Left ventricle myocardium inferior (tissue), 1 donor: ENCODE data around the gene CSMD2. TPM values are rescaled to one million over a fixed set of nuclear protein-coding genes. Genes with fewer than 3 reads are reported as not detected.

Source experiments
- DNase-seq: peaks from one replicate; pipeline ENCODE4 v3.0.0-alpha.2; 2020
- H3K27ac ChIP-seq: fragments of 200-600 bp; replicated peaks from 2 replicates; pipeline ENCODE4 v1.8.0; 2021
- H3K27me3 ChIP-seq: fragments of 200-600 bp; 2 replicates; pipeline ENCODE4 v1.8.0; 2021; ENCODE audit warnings: low read depth
- H3K36me3 ChIP-seq: fragments of 200-600 bp; 2 replicates; pipeline ENCODE4 v1.8.0; 2021
- H3K4me1 ChIP-seq: fragments of 200-600 bp; 2 replicates; pipeline ENCODE4 v1.8.0; 2021
- H3K4me3 ChIP-seq: fragments of 200-600 bp; 2 replicates; pipeline ENCODE4 v1.8.0; 2021; ENCODE audit warnings: mild to moderate bottlenecking, moderate library complexity
- H3K9me3 ChIP-seq: fragments of 200-600 bp; replicated peaks from 2 replicates; pipeline ENCODE4 v1.8.0; 2021
- intact Hi-C: fragments of 100-400 bp; cut with micrococcal nuclease; formaldehyde crosslinking; loops from one replicate; pipeline ENCODE4 v1.11.0; 2022
- total RNA-seq: library from RNA; stranded (reverse); fragmentation: NEBNext Ultra II Directional; extraction: Animal tissue kit (Norgen Biotek cat#: 25700); gene quantifications from one replicate; pipeline ENCODE4 v1.2.1, GENCODE V29; 2021
- TF ChIP-seq, protein P1 (sequence below): fragments of 200-600 bp; IDR thresholded peaks from 2 replicates; pipeline ENCODE4 v1.8.0; 2021; ENCODE audit warnings: antibody characterized with exemption, mild to moderate bottlenecking, borderline replicate concordance
- donor health status: DM: no; HTN: yes; CAD: no; lungs with severe emphysema.

Gene CSMD2
- total RNA-seq, 1 donor from 2014 or later: 0.14 TPM

DNA sequence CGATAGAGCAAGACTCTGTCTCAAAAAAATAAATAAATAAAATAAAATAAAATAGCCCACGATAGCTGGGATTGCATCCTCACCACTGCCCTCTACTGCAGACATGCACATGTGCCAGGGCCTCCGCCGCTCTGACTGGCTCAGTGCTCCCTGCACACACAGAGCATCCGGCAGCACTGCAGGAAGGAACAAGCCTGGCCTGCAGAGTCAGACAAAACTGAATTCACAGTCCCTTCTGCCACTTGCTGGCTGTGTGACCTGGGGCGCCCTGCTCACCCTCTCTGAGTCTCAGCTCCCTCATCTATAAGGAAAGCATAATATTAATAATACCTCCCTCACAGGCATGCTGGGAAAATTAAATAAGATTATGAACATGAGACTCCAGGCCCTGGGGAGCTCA lies 35.4 kb downstream of the CSMD2 start:
- DNase-seq: no peak
- Histone ChIP-seq H3K9me3 (no peaks in the 10 kb centered on the region), H3K27me3 (peaks cover 50% of the 10 kb centered on the region), H3K4me1 (no peaks in the 10 kb centered on the region), H3K4me3 (no peak overlapping the region), H3K27ac (no peak overlapping the region), H3K36me3 (no peaks in the 10 kb centered on the region)
- TF ChIP-seq, protein P1, sequence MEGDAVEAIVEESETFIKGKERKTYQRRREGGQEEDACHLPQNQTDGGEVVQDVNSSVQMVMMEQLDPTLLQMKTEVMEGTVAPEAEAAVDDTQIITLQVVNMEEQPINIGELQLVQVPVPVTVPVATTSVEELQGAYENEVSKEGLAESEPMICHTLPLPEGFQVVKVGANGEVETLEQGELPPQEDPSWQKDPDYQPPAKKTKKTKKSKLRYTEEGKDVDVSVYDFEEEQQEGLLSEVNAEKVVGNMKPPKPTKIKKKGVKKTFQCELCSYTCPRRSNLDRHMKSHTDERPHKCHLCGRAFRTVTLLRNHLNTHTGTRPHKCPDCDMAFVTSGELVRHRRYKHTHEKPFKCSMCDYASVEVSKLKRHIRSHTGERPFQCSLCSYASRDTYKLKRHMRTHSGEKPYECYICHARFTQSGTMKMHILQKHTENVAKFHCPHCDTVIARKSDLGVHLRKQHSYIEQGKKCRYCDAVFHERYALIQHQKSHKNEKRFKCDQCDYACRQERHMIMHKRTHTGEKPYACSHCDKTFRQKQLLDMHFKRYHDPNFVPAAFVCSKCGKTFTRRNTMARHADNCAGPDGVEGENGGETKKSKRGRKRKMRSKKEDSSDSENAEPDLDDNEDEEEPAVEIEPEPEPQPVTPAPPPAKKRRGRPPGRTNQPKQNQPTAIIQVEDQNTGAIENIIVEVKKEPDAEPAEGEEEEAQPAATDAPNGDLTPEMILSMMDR: no peak
- intact Hi-C loops: no loop called here

DNA sequence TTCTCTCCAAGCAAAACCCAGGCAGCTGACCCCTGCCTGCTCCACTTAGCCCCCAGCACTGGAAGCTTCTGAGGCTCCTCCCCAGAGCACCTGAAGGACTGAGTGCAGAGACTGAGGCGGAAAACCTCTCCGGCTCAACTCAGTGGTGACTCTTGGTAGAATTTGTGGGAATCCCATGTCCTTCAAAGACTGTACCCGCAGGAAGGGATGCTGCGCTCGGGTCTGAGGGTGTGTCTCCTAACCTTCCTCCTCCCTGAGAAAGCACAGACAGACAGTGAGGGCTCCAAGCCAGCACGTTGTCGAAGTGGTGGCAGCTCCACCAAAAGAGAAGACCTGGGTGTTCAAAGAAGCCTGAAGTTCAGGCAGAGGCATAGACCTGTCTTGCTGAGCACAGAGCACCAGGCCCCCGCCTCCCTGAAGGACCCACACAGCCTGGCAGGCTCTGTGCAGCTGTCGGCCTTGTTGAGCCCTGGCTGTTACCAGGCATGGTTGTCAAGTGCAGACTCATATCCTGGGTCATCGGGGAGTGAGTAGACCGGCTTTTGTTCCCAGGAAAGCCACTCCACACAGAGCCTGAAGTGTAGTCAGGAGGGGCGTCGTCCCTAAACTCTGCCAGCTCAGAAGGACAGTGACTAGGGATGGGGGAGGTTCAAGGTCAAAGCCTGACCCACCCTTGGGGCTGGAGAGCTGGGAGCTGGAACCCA lies 36.7 kb downstream of the CSMD2 start:
- DNase-seq: no peak
- H3K36me3 ChIP-seq: no peaks in the 10 kb centered on the region
- H3K27me3 ChIP-seq: peaks cover 53% of the 10 kb centered on the region
- H3K9me3 ChIP-seq: no peaks in the 10 kb centered on the region
- no peaks in the 10 kb centered on the region for H3K4me1 ChIP-seq
- intact Hi-C loops: no loop called here
- TF ChIP-seq, protein P1: no peak
- no peak overlapping the region for H3K4me3 ChIP-seq
- H3K27ac ChIP-seq: no peak overlapping the region

DNA sequence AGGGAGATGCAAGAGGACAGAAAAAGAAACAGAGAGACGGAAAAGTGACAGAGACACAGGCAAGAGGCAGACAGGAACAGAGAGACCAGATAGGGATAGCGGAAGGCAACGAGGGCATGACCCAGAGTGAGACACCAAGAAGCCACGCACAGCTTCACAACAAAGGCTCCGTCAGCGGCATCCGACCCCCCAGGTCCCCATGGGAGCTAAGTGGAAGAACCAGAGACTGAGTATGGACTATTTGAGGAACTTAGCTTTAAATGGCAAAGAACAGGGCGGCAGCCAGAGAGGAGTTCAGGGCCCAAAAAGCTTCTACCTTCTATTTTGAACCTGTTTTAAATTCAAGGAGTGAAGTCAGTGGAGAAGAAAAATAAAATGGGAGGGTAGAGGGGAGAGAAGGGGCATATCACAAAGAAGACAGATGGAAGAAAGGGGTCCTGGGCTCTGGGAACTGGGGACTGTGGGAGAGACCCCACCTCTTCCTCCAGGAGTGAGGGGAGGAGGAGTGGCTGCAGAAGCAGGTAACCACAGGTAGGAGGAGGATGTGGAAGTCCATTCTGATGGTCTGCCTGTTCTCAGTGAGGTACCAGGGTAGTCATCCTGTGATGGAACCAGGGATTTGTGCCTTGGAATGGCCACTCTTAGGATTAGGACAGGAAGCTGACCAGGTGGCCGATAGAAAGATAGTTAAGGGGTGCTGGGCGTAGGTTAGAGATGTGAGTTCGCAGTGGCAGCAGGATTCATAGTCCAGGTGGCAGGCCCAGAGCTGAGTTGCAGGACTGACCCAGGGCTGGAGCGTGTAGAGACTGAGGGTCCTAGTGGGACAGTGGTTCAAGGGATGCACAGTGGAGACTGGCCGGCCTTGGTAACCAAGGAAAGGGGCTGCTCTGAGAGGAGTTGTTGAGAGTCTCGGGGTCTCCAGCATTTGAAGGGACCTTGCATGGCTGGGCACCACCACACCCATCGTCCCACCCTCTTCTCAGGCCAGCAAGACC lies 37.7 kb downstream of the CSMD2 start:
- Histone ChIP-seq H3K36me3 (no peaks in the 10 kb centered on the region), H3K27me3 (peaks cover 61% of the 10 kb centered on the region), H3K4me3 (no peak overlapping the region), H3K27ac (no peak overlapping the region), H3K4me1 (no peaks in the 10 kb centered on the region), H3K9me3 (no peaks in the 10 kb centered on the region)
- intact Hi-C loops: no loop called here
- DNase-seq: no peak
- TF ChIP-seq, protein P1: no peak

DNA sequence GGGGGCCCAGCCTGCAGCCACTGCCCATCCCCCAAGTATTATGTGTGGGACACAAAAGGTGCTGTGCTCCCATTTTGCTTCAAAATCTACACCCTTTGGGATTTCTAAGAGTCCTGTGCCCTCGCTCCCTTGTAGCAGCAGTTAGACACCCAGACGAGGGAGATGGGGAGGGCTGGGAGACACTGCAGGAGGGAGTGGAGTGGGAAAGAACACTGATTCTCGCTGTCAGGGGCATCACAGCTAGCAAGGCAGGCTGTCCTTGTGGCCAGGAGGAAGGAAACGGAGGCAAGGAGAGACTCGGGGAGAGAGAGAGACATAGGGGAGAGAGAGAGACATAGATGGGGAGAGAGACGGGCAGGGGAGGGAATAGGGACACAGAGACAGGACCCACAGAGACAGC lies 38.5 kb downstream of the CSMD2 start:
- H3K27ac ChIP-seq: no peak overlapping the region

DNA sequence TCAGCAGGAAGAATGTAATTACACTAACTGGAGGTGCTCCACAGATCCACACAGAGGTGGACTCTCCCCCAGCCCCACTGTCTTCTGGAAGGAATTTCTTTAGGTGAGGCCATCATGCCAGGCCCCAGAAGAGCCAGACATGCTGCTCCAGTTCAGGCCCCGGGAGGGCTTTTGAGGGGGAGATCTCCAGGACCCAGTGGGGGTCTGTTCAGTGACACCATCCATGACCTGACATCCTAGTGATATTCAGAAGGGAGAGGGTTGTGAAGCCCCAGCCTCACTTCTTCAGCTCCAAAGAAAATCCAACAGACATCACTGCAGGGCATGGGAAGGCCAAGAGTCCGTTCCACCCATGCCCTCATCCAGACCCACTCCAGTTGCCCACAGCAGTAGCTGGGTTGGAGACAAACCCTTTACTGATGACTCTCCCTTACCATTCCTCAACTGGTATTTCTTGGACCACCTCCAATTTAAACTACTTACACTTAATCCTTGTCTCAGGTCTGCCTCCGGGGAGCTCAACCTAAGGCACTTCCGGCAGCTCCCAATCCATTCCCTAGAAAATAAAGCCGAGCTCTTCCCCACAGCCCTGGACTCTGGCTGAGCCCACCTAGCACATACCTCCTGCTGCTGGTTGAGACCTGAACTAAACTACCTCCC lies 39.2 kb downstream of the CSMD2 start:
- no peak for DNase-seq
- intact Hi-C loops: no loop called here
- Histone ChIP-seq H3K27ac (no peak overlapping the region), H3K27me3 (peaks cover 66% of the 10 kb centered on the region), H3K36me3 (no peaks in the 10 kb centered on the region), H3K4me1 (no peaks in the 10 kb centered on the region), H3K4me3 (no peak overlapping the region), H3K9me3 (no peaks in the 10 kb centered on the region)
- TF ChIP-seq, protein P1: no peak

More for the DNA sequence above, 38.5 kb downstream of the CSMD2 start:
- H3K27me3 ChIP-seq: peaks cover 66% of the 10 kb centered on the region
- no peak for DNase-seq
- no peaks in the 10 kb centered on the region for H3K9me3 ChIP-seq
- TF ChIP-seq, protein P1: no peak
- no peaks in the 10 kb centered on the region for H3K4me1 ChIP-seq
- no peak overlapping the region for H3K4me3 ChIP-seq
- H3K36me3 ChIP-seq: no peaks in the 10 kb centered on the region
- intact Hi-C loops: no loop called here
